PC-3 (cell line): ENCODE results near the gene PEX14.

Experiments used
- CTCF ChIP-seq: fragments of 300-600 bp; sonication (generic); conservative IDR thresholded peaks from 2 replicates; pipeline ENCODE4 v1.5.1; 2017; ENCODE audit warnings: antibody characterized with exemption, low read depth, mild to moderate bottlenecking, low read length
- EZH2 ChIP-seq: fragments of 300-600 bp; sonication (generic); IDR thresholded peaks from one replicate; pipeline ENCODE4 v1.6.1; 2017; ENCODE audit warnings: antibody characterized with exemption, mild to moderate bottlenecking, low read length; ENCODE audit not compliant: unreplicated experiment

GRCh38 chr1:10456661-10457060 is 18.1 kb upstream of the PEX14 start:
- TF ChIP-seq EZH2: no peak
- no peak for TF ChIP-seq CTCF
